Hindlimb muscle (tissue), 1 donor: ENCODE data around the gene GPS1. TPM values are rescaled to one million over a fixed set of nuclear protein-coding genes. Genes with fewer than 3 reads are reported as not detected.

Source experiments
- DNase-seq: peaks from one replicate; pipeline ENCODE4 v3.0.0-alpha.2; 2013
- polyA plus RNA-seq: library from polyadenylated mRNA; unstranded; fragments of 120-200 nt; gene quantifications from one replicate; pipeline ENCODE4 v1.2.1, GENCODE V29; 2013; ENCODE audit not compliant: insufficient read length

Gene GPS1
- polyA plus RNA-seq, 1 donor, result 84.4 TPM

- no peak for DNase-seq
These were observed 39.8 kb downstream of the GPS1 start for GRCh38 chr17:82091264-82092066.

GRCh38 chr17:82092094-82092586 is 40.4 kb downstream of the GPS1 start:
- DNase-seq, result no peak

- DNase-seq, result no peak
These were observed 40.9 kb downstream of the GPS1 start for GRCh38 chr17:82092628-82092994.

GRCh38 chr17:82092995-82093751 is 41.5 kb downstream of the GPS1 start:
- DNase-seq, result no peak

GRCh38 chr17:82094931-82095776 is 43.5 kb downstream of the GPS1 start:
- DNase-seq, result no peak

GRCh38 chr17:82095777-82096708 is 44.3 kb downstream of the GPS1 start:
- DNase-seq, result no peak

GRCh38 chr17:82096709-82097183 is 45.0 kb downstream of the GPS1 start:
- no peak for DNase-seq

GRCh38 chr17:82097184-82097918 is 45.7 kb downstream of the GPS1 start:
- DNase-seq, result peak; percentile 19

- DNase-seq, result no peak
These were observed 46.1 kb downstream of the GPS1 start for GRCh38 chr17:82097919-82098168.

- peak; percentile 98 for DNase-seq
These were observed 46.7 kb downstream of the GPS1 start, which contains the start of gene FASN for GRCh38 chr17:82098169-82098938. Gene FASN, minus strand, starts transcription at chr17:82098236. Its CDS starts 1,791 bp downstream, at chr17:82096445.

- no peak for DNase-seq
These were observed 47.5 kb downstream of the GPS1 start for GRCh38 chr17:82098939-82099763.

- no peak for DNase-seq
These were observed 49.0 kb downstream of the GPS1 start for GRCh38 chr17:82100502-82101298.

GRCh38 chr17:82101301-82101715 is 49.6 kb downstream of the GPS1 start:
- DNase-seq, result no peak

- no peak for DNase-seq
These were observed 50.3 kb downstream of the GPS1 start for GRCh38 chr17:82101767-82102679.

- DNase-seq, result peak; percentile 66
These were observed 52.1 kb downstream of the GPS1 start for GRCh38 chr17:82103553-82104451.

GRCh38 chr17:82104797-82105416 is 53.2 kb downstream of the GPS1 start:
- DNase-seq, result no peak
